GM23338 (cell line): Measurements from ENCODE around the gene STRN3. TPM values are rescaled to one million over a fixed set of nuclear protein-coding genes. Genes with fewer than 3 reads are reported as not detected.

Source experiments
- ATAC-seq: fragments of 200-7000 bp; cut with Tn5 transposase; 3 replicates; pipeline ENCODE4 v1.9.1; 2020
- DNase-seq: peaks from one replicate; pipeline ENCODE4 v3.0.0-alpha.2; 2015; ENCODE audit warnings: low spot score
- H2AFZ ChIP-seq: fragments of 200-600 bp; sonication (generic); 2 replicates; pipeline ENCODE4 v1.8.0; 2016; ENCODE audit warnings: antibody characterized with exemption, mild to moderate bottlenecking, moderate library complexity
- H3F3A ChIP-seq: fragments of 200-600 bp; sonication (generic); replicated peaks from 2 replicates; pipeline ENCODE4 v1.8.0; 2017; ENCODE audit warnings: antibody characterized with exemption, mixed run types, low read depth
- H3K27ac ChIP-seq: fragments of 200-600 bp; sonication (generic); 2 replicates; pipeline ENCODE4 v1.6.1; 2016; ENCODE audit warnings: low read depth
- H3K27me3 ChIP-seq: fragments of 200-600 bp; sonication (generic); 2 replicates; pipeline ENCODE4 v1.8.0; 2016; ENCODE audit warnings: mild to moderate bottlenecking, mixed run types, moderate library complexity; ENCODE audit not compliant: insufficient read depth
- H3K36me3 ChIP-seq: fragments of 200-600 bp; sonication (generic); 2 replicates; pipeline ENCODE4 v1.8.0; 2016; ENCODE audit warnings: mild to moderate bottlenecking; ENCODE audit not compliant: insufficient read depth
- H3K4me1 ChIP-seq: fragments of 200-600 bp; sonication (generic); 2 replicates; pipeline ENCODE4 v1.8.0; 2016; ENCODE audit warnings: mild to moderate bottlenecking, moderate library complexity; ENCODE audit not compliant: insufficient read depth
- H3K4me2 ChIP-seq: fragments of 200-600 bp; sonication (generic); 2 replicates; pipeline ENCODE4 v1.7.1; 2017; ENCODE audit warnings: mixed run types
- H3K4me3 ChIP-seq: fragments of 200-600 bp; sonication (generic); 2 replicates; pipeline ENCODE4 v1.6.1; 2016; ENCODE audit warnings: mixed run types
- H3K79me2 ChIP-seq: fragments of 200-600 bp; sonication (generic); replicated peaks from 2 replicates; pipeline ENCODE4 v1.8.0; 2017; ENCODE audit warnings: mild to moderate bottlenecking; ENCODE audit not compliant: insufficient read depth
- H3K9me2 ChIP-seq: fragments of 200-600 bp; sonication (generic); 2 replicates; pipeline ENCODE4 v1.8.0; 2017; ENCODE audit not compliant: insufficient read depth
- H4K20me1 ChIP-seq: fragments of 200-600 bp; sonication (generic); replicated peaks from 2 replicates; pipeline ENCODE4 v1.8.0; 2017; ENCODE audit warnings: mild to moderate bottlenecking; ENCODE audit not compliant: insufficient read depth
- H3K27ac Mint-ChIP-seq: 2 replicates; pipeline ENCODE4 v1.8.0; 2020; ENCODE audit warnings: inconsistent platforms, mild to moderate bottlenecking, moderate library complexity, mixed read lengths
- H3K27me3 Mint-ChIP-seq: 3 replicates; pipeline ENCODE4 v1.8.0; 2022; ENCODE audit warnings: low read depth, mild to moderate bottlenecking, moderate library complexity, mixed read lengths, inconsistent platforms; ENCODE audit not compliant: insufficient read depth, poor library complexity
- H3K36me3 Mint-ChIP-seq: 3 replicates; pipeline ENCODE4 v1.8.0; 2021; ENCODE audit warnings: low read depth, mild to moderate bottlenecking, inconsistent platforms, moderate library complexity, mixed read lengths
- H3K4me1 Mint-ChIP-seq: 3 replicates; pipeline ENCODE4 v1.8.0; 2020; ENCODE audit warnings: mild to moderate bottlenecking, inconsistent platforms, mixed read lengths
- H3K4me3 Mint-ChIP-seq: 3 replicates; pipeline ENCODE4 v1.8.0; 2021; ENCODE audit warnings: moderate library complexity, mild to moderate bottlenecking, inconsistent platforms, mixed read lengths
- H3K9me3 Mint-ChIP-seq: 3 replicates; pipeline ENCODE4 v1.8.0; 2020; ENCODE audit warnings: moderate library complexity, mild to moderate bottlenecking, inconsistent platforms, mixed read lengths
- CREB1 ChIP-seq: fragments of 250-450 bp; sonication (Bioruptor Pico); IDR thresholded peaks from 2 replicates; pipeline ENCODE4 v1.5.0; 2020; ENCODE audit warnings: low read depth, mild to moderate bottlenecking, moderate library complexity
- CTCF ChIP-seq, 2 experiments: fragments of 200-600 bp in 1 of 2; sonication (generic) in 1 of 2; conservative IDR thresholded peaks; 2 replicates each; pipeline versions ENCODE4 v1.5.1 to v1.6.1; 2016 to 2017; ENCODE audit warnings: antibody characterized with exemption in 2 of 2, low read depth in 2 of 2, mild to moderate bottlenecking in 2 of 2, moderate library complexity in 1 of 2
- EZH2 ChIP-seq: fragments of 200-600 bp; sonication (generic); IDR thresholded peaks from one replicate; pipeline ENCODE4 v1.8.0; 2017; ENCODE audit warnings: antibody characterized with exemption, mild to moderate bottlenecking, low read depth; ENCODE audit not compliant: unreplicated experiment
- EZH2phosphoT487 ChIP-seq: fragments of 200-600 bp; sonication (generic); IDR thresholded peaks from one replicate; pipeline ENCODE4 v1.8.1; 2018; ENCODE audit warnings: antibody characterized with exemption; ENCODE audit not compliant: unreplicated experiment
- JUNB ChIP-seq: IDR thresholded peaks from one replicate; pipeline ENCODE4 v1.6.1; 2016; ENCODE audit warnings: antibody characterized with exemption; ENCODE audit not compliant: unreplicated experiment
- NANOG ChIP-seq: IDR thresholded peaks from 2 replicates; pipeline ENCODE4 v1.6.1; 2016; ENCODE audit warnings: antibody characterized with exemption, borderline replicate concordance
- POLR2AphosphoS5 ChIP-seq: IDR thresholded peaks from 2 replicates; pipeline ENCODE4 v1.6.1; 2016; ENCODE audit warnings: antibody characterized with exemption, low read depth
- REST ChIP-seq: IDR thresholded peaks from one replicate; pipeline ENCODE4 v1.6.1; 2018; ENCODE audit warnings: antibody characterized with exemption; ENCODE audit not compliant: unreplicated experiment
- STAT1 ChIP-seq: IDR thresholded peaks from one replicate; pipeline ENCODE4 v1.6.1; 2016; ENCODE audit warnings: antibody characterized with exemption; ENCODE audit not compliant: unreplicated experiment
- ZNF114 ChIP-seq: fragments of 250-450 bp; sonication (Bioruptor Pico); IDR thresholded peaks from 2 replicates; pipeline ENCODE4 v1.5.0; 2020; ENCODE audit warnings: mild to moderate bottlenecking, moderate library complexity
- ZNF331 ChIP-seq: fragments of 250-450 bp; sonication (Bioruptor Pico); IDR thresholded peaks from 2 replicates; pipeline ENCODE4 v1.5.0; 2020; ENCODE audit warnings: low read depth, mild to moderate bottlenecking, moderate library complexity
- polyA plus RNA-seq: library from polyadenylated mRNA; unstranded; fragments of >200 nt; fragmentation: Nextera tagmentation; extraction: Ambion mirVana; gene quantifications from 2 replicates; pipeline ENCODE4 v1.2.1, GENCODE V29; 2016
- total RNA-seq: library from RNA; depleted of rRNA; stranded (reverse); fragments of >200 nt; shearing (Covaris generic); gene quantifications from 2 replicates; pipeline ENCODE4 v1.2.3, GENCODE V29; 2014
- TF ChIP-seq, protein P1 (sequence below): IDR thresholded peaks from 2 replicates; pipeline ENCODE4 v1.6.1; 2016; ENCODE audit warnings: antibody characterized with exemption
- TF ChIP-seq, protein P2 (sequence below): fragments of 250-450 bp; sonication (Bioruptor Pico); IDR thresholded peaks from 2 replicates; pipeline ENCODE4 v1.5.0; 2020; ENCODE audit warnings: mild to moderate bottlenecking, moderate library complexity

STRN3 gene
- total and polyA plus RNA-seq, 2 experiments from 2014 or later, result 35.0 to 40.6 TPM

- Mint-ChIP-seq H3K36me3 (peaks cover 9% of the 10 kb centered on the region; the same call in 2 of the 3 replicates), H3K4me3 (no peak overlapping the region), H3K27me3 (peaks cover 6% of the 10 kb centered on the region), H3K9me3 (no peaks in the 10 kb centered on the region), H3K27ac (no peak overlapping the region), H3K4me1 (peaks cover 15% of the 10 kb centered on the region)
- H3K9me2 ChIP-seq, result no peaks in the 10 kb centered on the region
- no peaks in the 10 kb centered on the region for H3K27me3 ChIP-seq
- peaks cover 14% of the 10 kb centered on the region for H3K4me1 ChIP-seq
- DNase-seq (no peak), ATAC-seq (no peak)
- H3K36me3 ChIP-seq, result no peaks in the 10 kb centered on the region
- TF ChIP-seq, protein P1, sequence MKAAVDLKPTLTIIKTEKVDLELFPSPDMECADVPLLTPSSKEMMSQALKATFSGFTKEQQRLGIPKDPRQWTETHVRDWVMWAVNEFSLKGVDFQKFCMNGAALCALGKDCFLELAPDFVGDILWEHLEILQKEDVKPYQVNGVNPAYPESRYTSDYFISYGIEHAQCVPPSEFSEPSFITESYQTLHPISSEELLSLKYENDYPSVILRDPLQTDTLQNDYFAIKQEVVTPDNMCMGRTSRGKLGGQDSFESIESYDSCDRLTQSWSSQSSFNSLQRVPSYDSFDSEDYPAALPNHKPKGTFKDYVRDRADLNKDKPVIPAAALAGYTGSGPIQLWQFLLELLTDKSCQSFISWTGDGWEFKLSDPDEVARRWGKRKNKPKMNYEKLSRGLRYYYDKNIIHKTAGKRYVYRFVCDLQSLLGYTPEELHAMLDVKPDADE, result no peak
- no peak for TF ChIP-seq REST
- no peak for TF ChIP-seq POLR2AphosphoS5
- no peak for TF ChIP-seq STAT1
- TF ChIP-seq, protein P2, sequence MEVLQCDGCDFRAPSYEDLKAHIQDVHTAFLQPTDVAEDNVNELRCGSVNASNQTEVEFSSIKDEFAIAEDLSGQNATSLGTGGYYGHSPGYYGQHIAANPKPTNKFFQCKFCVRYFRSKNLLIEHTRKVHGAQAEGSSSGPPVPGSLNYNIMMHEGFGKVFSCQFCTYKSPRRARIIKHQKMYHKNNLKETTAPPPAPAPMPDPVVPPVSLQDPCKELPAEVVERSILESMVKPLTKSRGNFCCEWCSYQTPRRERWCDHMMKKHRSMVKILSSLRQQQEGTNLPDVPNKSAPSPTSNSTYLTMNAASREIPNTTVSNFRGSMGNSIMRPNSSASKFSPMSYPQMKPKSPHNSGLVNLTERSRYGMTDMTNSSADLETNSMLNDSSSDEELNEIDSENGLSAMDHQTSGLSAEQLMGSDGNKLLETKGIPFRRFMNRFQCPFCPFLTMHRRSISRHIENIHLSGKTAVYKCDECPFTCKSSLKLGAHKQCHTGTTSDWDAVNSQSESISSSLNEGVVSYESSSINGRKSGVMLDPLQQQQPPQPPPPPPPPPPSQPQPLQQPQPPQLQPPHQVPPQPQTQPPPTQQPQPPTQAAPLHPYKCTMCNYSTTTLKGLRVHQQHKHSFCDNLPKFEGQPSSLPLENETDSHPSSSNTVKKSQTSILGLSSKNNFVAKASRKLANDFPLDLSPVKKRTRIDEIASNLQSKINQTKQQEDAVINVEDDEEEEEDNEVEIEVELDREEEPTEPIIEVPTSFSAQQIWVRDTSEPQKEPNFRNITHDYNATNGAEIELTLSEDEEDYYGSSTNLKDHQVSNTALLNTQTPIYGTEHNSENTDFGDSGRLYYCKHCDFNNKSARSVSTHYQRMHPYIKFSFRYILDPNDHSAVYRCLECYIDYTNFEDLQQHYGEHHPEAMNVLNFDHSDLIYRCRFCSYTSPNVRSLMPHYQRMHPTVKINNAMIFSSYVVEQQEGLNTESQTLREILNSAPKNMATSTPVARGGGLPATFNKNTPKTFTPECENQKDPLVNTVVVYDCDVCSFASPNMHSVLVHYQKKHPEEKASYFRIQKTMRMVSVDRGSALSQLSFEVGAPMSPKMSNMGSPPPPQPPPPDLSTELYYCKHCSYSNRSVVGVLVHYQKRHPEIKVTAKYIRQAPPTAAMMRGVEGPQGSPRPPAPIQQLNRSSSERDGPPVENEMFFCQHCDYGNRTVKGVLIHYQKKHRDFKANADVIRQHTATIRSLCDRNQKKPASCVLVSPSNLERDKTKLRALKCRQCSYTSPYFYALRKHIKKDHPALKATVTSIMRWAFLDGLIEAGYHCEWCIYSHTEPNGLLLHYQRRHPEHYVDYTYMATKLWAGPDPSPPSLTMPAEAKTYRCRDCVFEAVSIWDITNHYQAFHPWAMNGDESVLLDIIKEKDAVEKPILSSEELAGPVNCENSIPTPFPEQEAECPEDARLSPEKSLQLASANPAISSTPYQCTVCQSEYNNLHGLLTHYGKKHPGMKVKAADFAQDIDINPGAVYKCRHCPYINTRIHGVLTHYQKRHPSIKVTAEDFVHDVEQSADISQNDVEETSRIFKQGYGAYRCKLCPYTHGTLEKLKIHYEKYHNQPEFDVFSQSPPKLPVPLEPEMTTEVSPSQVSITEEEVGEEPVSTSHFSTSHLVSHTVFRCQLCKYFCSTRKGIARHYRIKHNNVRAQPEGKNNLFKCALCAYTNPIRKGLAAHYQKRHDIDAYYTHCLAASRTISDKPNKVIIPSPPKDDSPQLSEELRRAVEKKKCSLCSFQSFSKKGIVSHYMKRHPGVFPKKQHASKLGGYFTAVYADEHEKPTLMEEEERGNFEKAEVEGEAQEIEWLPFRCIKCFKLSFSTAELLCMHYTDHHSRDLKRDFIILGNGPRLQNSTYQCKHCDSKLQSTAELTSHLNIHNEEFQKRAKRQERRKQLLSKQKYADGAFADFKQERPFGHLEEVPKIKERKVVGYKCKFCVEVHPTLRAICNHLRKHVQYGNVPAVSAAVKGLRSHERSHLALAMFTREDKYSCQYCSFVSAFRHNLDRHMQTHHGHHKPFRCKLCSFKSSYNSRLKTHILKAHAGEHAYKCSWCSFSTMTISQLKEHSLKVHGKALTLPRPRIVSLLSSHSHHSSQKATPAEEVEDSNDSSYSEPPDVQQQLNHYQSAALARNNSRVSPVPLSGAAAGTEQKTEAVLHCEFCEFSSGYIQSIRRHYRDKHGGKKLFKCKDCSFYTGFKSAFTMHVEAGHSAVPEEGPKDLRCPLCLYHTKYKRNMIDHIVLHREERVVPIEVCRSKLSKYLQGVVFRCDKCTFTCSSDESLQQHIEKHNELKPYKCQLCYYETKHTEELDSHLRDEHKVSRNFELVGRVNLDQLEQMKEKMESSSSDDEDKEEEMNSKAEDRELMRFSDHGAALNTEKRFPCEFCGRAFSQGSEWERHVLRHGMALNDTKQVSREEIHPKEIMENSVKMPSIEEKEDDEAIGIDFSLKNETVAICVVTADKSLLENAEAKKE (CRISPR knock-in tag), result no peak
- no peak for TF ChIP-seq EZH2
- TF ChIP-seq CREB1 (CRISPR knock-in tag), result no peak
- no peak for TF ChIP-seq CTCF (conservative IDR thresholded peaks at IDR 0.05; ENCODE audit: low read depth in 2 of 2)
- TF ChIP-seq ZNF331 (CRISPR knock-in tag), result no peak
- TF ChIP-seq JUNB, result no peak
- no peak for TF ChIP-seq ZNF114 (CRISPR knock-in tag)
- TF ChIP-seq NANOG, result no peak
- no peak for TF ChIP-seq EZH2phosphoT487
- no peaks in the 10 kb centered on the region for H4K20me1 ChIP-seq
- H2AFZ ChIP-seq, result no peak overlapping the region
- H3K4me2 ChIP-seq, result no peak overlapping the region
- no peaks in the 10 kb centered on the region for H3F3A ChIP-seq
- H3K79me2 ChIP-seq, result no peaks in the 10 kb centered on the region; the same call in 1 of the 2 replicates
- H3K4me3 ChIP-seq, result no peak overlapping the region
- H3K27ac ChIP-seq, result no peak overlapping the region
Observed at GRCh38 chr14:30921788-30922187, 104.4 kb downstream of the STRN3 start.
